Prostate gland (tissue), 2 donors: ENCODE results near the gene HDDC3. TPM values are rescaled to one million over a fixed set of nuclear protein-coding genes. Genes with fewer than 3 reads are reported as not detected.

Source experiments
- DNase-seq: peaks from one replicate; pipeline ENCODE4 v3.0.0-alpha.2; 2019; ENCODE audit warnings: low spot score
- H3K27ac ChIP-seq, 2 donors: fragments of 200-600 bp; sonication (generic); 2 replicates each; pipeline ENCODE4 v1.5.1; 2017 to 2019
- H3K27me3 ChIP-seq: fragments of 200-600 bp; sonication (generic); replicated peaks from 2 replicates; pipeline ENCODE4 v1.5.1; 2019; ENCODE audit not compliant: insufficient read depth
- H3K36me3 ChIP-seq, 2 donors: fragments of 200-600 bp; sonication (generic); 1 replicate in 1 of 2; 2 replicates in 1 of 2; pipeline versions ENCODE4 v1.5.1 to v1.8.1; 2017 to 2019
- H3K4me1 ChIP-seq: fragments of 200-600 bp; sonication (generic); replicated peaks from 2 replicates; pipeline ENCODE4 v1.5.1; 2019
- H3K4me3 ChIP-seq, 2 donors: fragments of 200-600 bp; sonication (generic); 2 replicates each; pipeline ENCODE4 v1.5.1; 2017 to 2019
- H3K9me3 ChIP-seq: fragments of 200-600 bp; sonication (generic); 2 replicates; pipeline ENCODE4 v1.5.1; 2017
- CTCF ChIP-seq, 4 experiments: fragments of 200-600 bp in 2 of 4; fragments of 450-650 bp in 2 of 4; sonication (generic) in 2 of 4; IDR thresholded peaks; 1 replicate in 3 of 4; 2 replicates in 1 of 4; pipeline ENCODE4 v1.5.1; 2016 to 2019; ENCODE audit warnings: antibody characterized with exemption in 4 of 4, mild to moderate bottlenecking in 2 of 4, moderate library complexity in 2 of 4
- POLR2A ChIP-seq: fragments of 450-650 bp; IDR thresholded peaks from one replicate; pipeline ENCODE4 v1.6.1; 2016; ENCODE audit warnings: antibody characterized with exemption, mild to moderate bottlenecking
- POLR2AphosphoS5 ChIP-seq: sonication (generic); formaldehyde crosslinking; IDR thresholded peaks from one replicate; pipeline ENCODE4 v1.6.1; 2017; ENCODE audit warnings: antibody characterized with exemption
- WGBS: methylation state at CpG from one replicate; pipeline ENCODE4 v1.1.5; 2018; 5-methylcytosine and 5-hydroxymethylcytosine counted together
- intact Hi-C: fragments of 100-400 bp; cut with DNase I; formaldehyde crosslinking; loops from one replicate; pipeline ENCODE4 v1.14.2; 2022
- total RNA-seq, 2 donors: library from RNA; depleted of rRNA; stranded (reverse); fragments of >200 nt; gene quantifications; one replicate each; pipeline ENCODE4 v1.1.0, GENCODE V29; 2016

The HDDC3 gene
- total RNA-seq: 10 to 100 TPM; 16.2 to 30.6 TPM

- DNase-seq: peak; percentile 89
- H3K9me3 ChIP-seq: no peaks in the 10 kb centered on the region
- WGBS: under 1% methylated on average over 48 of the region's 52 CpGs
- intact Hi-C loops: loop anchor here (2.0 kb wide), 1 partner anchor 29 kb away; the partner anchor contains the start of gene MAN2A2
- no peaks in the 10 kb centered on the region for H3K27me3 ChIP-seq
- TF ChIP-seq POLR2AphosphoS5 (peak; percentile 63), CTCF (IDR thresholded peaks at IDR 0.05) (peak; percentile 81 to 95 (median 91)), POLR2A (peak; percentile 71)
- H3K27ac ChIP-seq: peak within 1 kb of the TSS; percentile 94
- H3K4me1 ChIP-seq: peaks cover 9% of the 10 kb centered on the region
- H3K36me3 ChIP-seq: no peaks in the 10 kb centered on the region
- H3K4me3 ChIP-seq: peak within 1 kb of the TSS; percentile 56 to 80
Measured at GRCh38 chr15:90931828-90932659, at the start of gene HDDC3. HDDC3 (minus strand) TSS chr15:90932549; CDS start chr15:90932540, 9 bp downstream.

DNA sequence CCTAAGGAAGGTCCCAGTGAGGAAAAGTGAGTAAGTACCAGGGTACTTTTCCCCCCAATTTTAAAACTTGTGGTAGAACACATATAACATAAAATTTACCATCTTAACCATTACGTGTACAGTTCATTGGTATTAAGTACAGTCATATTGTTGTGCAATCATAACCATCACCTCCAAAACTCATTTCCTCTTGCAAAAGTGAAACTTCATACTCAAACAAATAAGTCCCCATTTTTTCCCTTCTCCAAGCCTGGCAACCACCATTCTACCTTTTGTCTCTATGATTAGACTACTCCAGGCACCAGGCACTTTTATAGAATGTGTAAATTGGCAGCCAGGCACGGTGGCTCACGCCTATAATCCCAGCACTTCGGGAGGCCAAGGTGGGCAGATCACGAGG lies 49.8 kb upstream of the HDDC3 start:
- no peaks in the 10 kb centered on the region for H3K9me3 ChIP-seq
- no peaks in the 10 kb centered on the region for H3K4me1 ChIP-seq
- no peak for DNase-seq
- 84% methylated on average over 5 of the region's 5 CpGs for WGBS
- no peak overlapping the region for H3K27ac ChIP-seq
- no peaks in the 10 kb centered on the region for H3K27me3 ChIP-seq
- TF ChIP-seq POLR2AphosphoS5: no peak
- no peak for TF ChIP-seq POLR2A
- TF ChIP-seq CTCF (IDR thresholded peaks at IDR 0.05): no peak
- H3K4me3 ChIP-seq: no peak overlapping the region
- H3K36me3 ChIP-seq: no peaks in the 10 kb centered on the region
- intact Hi-C loops: no loop called here

GRCh38 chr15:90981681-90982080 lies 49.3 kb upstream of the HDDC3 start:
- Histone ChIP-seq H3K27ac (no peak overlapping the region), H3K27me3 (no peaks in the 10 kb centered on the region), H3K9me3 (no peaks in the 10 kb centered on the region), H3K36me3 (no peaks in the 10 kb centered on the region), H3K4me1 (no peaks in the 10 kb centered on the region), H3K4me3 (no peak overlapping the region)
- WGBS: 87% methylated on average over 6 of the region's 6 CpGs
- no peak for DNase-seq
- TF ChIP-seq CTCF (IDR thresholded peaks at IDR 0.05) (no peak), POLR2AphosphoS5 (no peak), POLR2A (no peak)
- intact Hi-C loops: no loop called here

DNA sequence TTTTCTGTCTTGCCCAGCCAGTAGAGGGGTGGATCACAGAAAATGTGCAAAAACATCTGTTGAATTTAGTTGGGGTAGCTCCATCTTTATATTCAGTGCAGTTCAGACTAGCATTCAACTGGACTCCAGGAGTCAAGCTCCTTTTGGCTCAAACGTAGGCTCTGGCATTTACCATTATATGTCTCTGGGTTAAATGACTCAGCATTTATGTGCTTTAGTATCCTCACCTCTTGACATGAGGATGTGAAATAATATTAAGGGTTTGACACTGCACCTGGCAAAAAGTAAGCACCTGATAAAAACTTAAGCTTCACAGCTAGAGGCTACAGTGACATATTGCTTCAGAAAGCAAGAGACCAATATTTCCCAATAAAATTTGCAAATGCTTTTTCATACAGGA lies 47.2 kb upstream of the HDDC3 start:
- no peak for DNase-seq
- Histone ChIP-seq H3K9me3 (no peaks in the 10 kb centered on the region), H3K27ac (no peak overlapping the region), H3K4me1 (no peaks in the 10 kb centered on the region), H3K4me3 (no peak overlapping the region), H3K27me3 (no peaks in the 10 kb centered on the region), H3K36me3 (no peaks in the 10 kb centered on the region)
- intact Hi-C loops: no loop called here
- WGBS: 57% methylated on average over 1 of the region's 1 CpG
- no peak for TF ChIP-seq CTCF (IDR thresholded peaks at IDR 0.05)
- no peak for TF ChIP-seq POLR2A
- no peak for TF ChIP-seq POLR2AphosphoS5

GRCh38 chr15:90974216-90974615 lies 41.9 kb upstream of the HDDC3 start:
- H3K36me3 ChIP-seq: no peaks in the 10 kb centered on the region
- no peak for DNase-seq
- H3K27ac ChIP-seq: no peak overlapping the region
- H3K4me1 ChIP-seq: no peaks in the 10 kb centered on the region
- no peaks in the 10 kb centered on the region for H3K9me3 ChIP-seq
- 90% methylated on average over 21 of the region's 21 CpGs for WGBS
- TF ChIP-seq CTCF (IDR thresholded peaks at IDR 0.05) (no peak), POLR2AphosphoS5 (no peak), POLR2A (no peak)
- intact Hi-C loops: no loop called here
- no peak overlapping the region for H3K4me3 ChIP-seq
- H3K27me3 ChIP-seq: no peaks in the 10 kb centered on the region
